HepG2 (cell line): ENCODE data around the gene C16orf95. TPM values are rescaled to one million over a fixed set of nuclear protein-coding genes. Genes with fewer than 3 reads are reported as not detected.
A peak's percentile ranks its signal among the peaks of the same experiment; 100 is the strongest.
"Not testable (repeated sequence)": the region's sequence is repeated elsewhere in the genome, so short reads cannot be mapped to it uniquely, and the experiment has no call there.

Source experiments
- ATAC-seq: fragments of 200-7000 bp; cut with Tn5 transposase; 3 replicates; pipeline ENCODE4 v1.9.1; 2020; ENCODE audit warnings: mild to moderate bottlenecking, moderate library complexity
- BruUV-seq: library from RNA; stranded (reverse); fragments of 400-500 nt; replicated peaks from 2 replicates; lab custom pipeline; 2021; lab: Mats Ljungman, UMichigan
- CTCF ChIA-PET: fragments of 300-600 bp; formaldehyde crosslinking; extraction: SDS; loops from one replicate; lab custom pipeline; 2021; ENCODE audit warnings: low total read pairs, inconsistent platforms, low intra/inter-chr PET ratio; lab: Yijun Ruan, JAX
- POLR2A ChIA-PET: fragments of 350-600 bp; sonication (Branson Sonifier 250); formaldehyde crosslinking; loops from one replicate; lab custom pipeline; 2020; ENCODE audit warnings: antibody characterized with exemption, inconsistent platforms; lab: Yijun Ruan, JAX
- DNase-seq: peaks from one replicate; pipeline ENCODE4 v3.0.0-alpha.2; 2015; ENCODE audit warnings: low spot score
- FAIRE-seq: peaks from 3 replicates; lab custom pipeline; 2011; peaks lifted over from hg19 to GRCh38; lab: Jason Lieb, UNC
- H2AFZ ChIP-seq: one replicate; pipeline ENCODE4 v1.6.1; 2011; ENCODE audit warnings: low read length, inconsistent platforms
- H3K27ac ChIP-seq: fragments of 300-600 bp; 3 replicates; pipeline ENCODE4 v1.8.0; 2011; ENCODE audit warnings: mixed run types, mild to moderate bottlenecking, mixed read lengths, low read length, inconsistent platforms; ENCODE audit not compliant: insufficient read depth; ENCODE audit errors: extremely low read length
- H3K27me3 ChIP-seq, 2 experiments: fragments of 200-600 bp in 1 of 2; 2 replicates in 1 of 2; 3 replicates in 1 of 2; pipeline versions ENCODE4 v1.6.0 to v1.8.0; 2011; ENCODE audit warnings: low read length in 2 of 2, mild to moderate bottlenecking in 2 of 2, moderate library complexity in 2 of 2, inconsistent platforms in 1 of 2; ENCODE audit not compliant: insufficient read depth in 2 of 2, control insufficient read depth in 1 of 2
- H3K36me3 ChIP-seq, 2 experiments: fragments of 200-600 bp in 1 of 2; replicated peaks in 1 of 2; 2 replicates in 1 of 2; 3 replicates in 1 of 2; pipeline versions ENCODE4 v1.5.1 to v1.8.0; 2011; ENCODE audit warnings: low read length in 2 of 2, inconsistent platforms in 1 of 2; ENCODE audit not compliant: insufficient read depth in 2 of 2, control insufficient read depth in 1 of 2
- H3K4me1 ChIP-seq: 2 replicates; pipeline ENCODE4 v1.5.1; 2012; ENCODE audit warnings: low read length, inconsistent platforms; ENCODE audit not compliant: insufficient read depth
- H3K4me2 ChIP-seq: 2 replicates; pipeline ENCODE4 v1.6.0; 2011; ENCODE audit warnings: low read depth, low read length, inconsistent platforms
- H3K4me3 ChIP-seq, 3 experiments: fragments of 200-600 bp in 1 of 3; sonication (generic), shearing (Covaris generic) in 1 of 3; replicated peaks in 1 of 3; 2 replicates each; pipeline ENCODE4 v1.5.1; 2011 to 2016; ENCODE audit warnings: low read length in 3 of 3, inconsistent platforms in 2 of 3, low read depth in 2 of 3, mild to moderate bottlenecking in 2 of 3, control low read depth in 1 of 3, mixed read lengths in 1 of 3; ENCODE audit not compliant: insufficient read depth in 1 of 3
- H3K79me2 ChIP-seq: one replicate; pipeline ENCODE4 v1.6.1; 2011; ENCODE audit warnings: low read length, inconsistent platforms; ENCODE audit not compliant: insufficient read depth
- H3K9ac ChIP-seq: 2 replicates; pipeline ENCODE4 v1.6.0; 2011; ENCODE audit warnings: mild to moderate bottlenecking, low read depth, low read length, inconsistent platforms; ENCODE audit not compliant: insufficient read depth
- H3K9me3 ChIP-seq: 2 replicates; pipeline ENCODE4 v1.5.1; 2012; ENCODE audit warnings: mild to moderate bottlenecking, low read length
- H4K20me1 ChIP-seq: 2 replicates; pipeline ENCODE4 v1.6.0; 2011; ENCODE audit warnings: inconsistent platforms, mild to moderate bottlenecking, low read length, moderate library complexity; ENCODE audit not compliant: insufficient read depth
- HNF4G ChIP-seq, 2 experiments: sonication (generic) in 1 of 2; formaldehyde crosslinking in 1 of 2; IDR thresholded peaks; 2 replicates each; pipeline versions ENCODE4 v1.4.0 to v1.6.1; 2011 to 2020; ENCODE audit warnings: borderline replicate concordance in 2 of 2, low read depth in 2 of 2, mild to moderate bottlenecking in 2 of 2, low read length in 1 of 2, missing genetic modification reagents in 1 of 2, moderate library complexity in 1 of 2
- ZMYM3 ChIP-seq: sonication (generic); formaldehyde crosslinking; IDR thresholded peaks from 2 replicates; pipeline ENCODE4 v1.5.1; 2020; ENCODE audit warnings: mild to moderate bottlenecking, missing genetic modification reagents
- ZNF232 ChIP-seq: sonication (generic); formaldehyde crosslinking; IDR thresholded peaks from 2 replicates; pipeline ENCODE4 v1.4.0; 2020; ENCODE audit warnings: missing genetic modification reagents, borderline replicate concordance
- ZNF768 ChIP-seq: sonication (generic); formaldehyde crosslinking; IDR thresholded peaks from 2 replicates; pipeline ENCODE4 v1.4.0; 2020; ENCODE audit warnings: missing genetic modification reagents
- WGBS: methylation state at CpG from one replicate; pipeline ENCODE4 v1.1.6; 2017; ENCODE audit warnings: low lambda C conversion rate; 5-methylcytosine and 5-hydroxymethylcytosine counted together
- in situ Hi-C: cut with HindIII; loops from 2 replicates; pipeline ENCODE4 v1.10.0; 2017; ENCODE audit warnings: low pct_unique_long_range_greater_than_20kb; ENCODE audit not compliant: extremely low pct_ligation_motif_present
- intact Hi-C: fragments of 100-400 bp; cut with micrococcal nuclease; formaldehyde crosslinking; loops from one replicate; pipeline ENCODE4 v1.10.0; 2022; ENCODE audit not compliant: unreplicated experiment
- polyA plus RNA-seq, 8 experiments: library from polyadenylated mRNA; depleted of rRNA in 3 of 8; stranded (reverse) in 7 of 8; unstranded in 1 of 8; fragments of >200 nt; fragmentation: Illumina TruSeq in 4 of 8; extraction: Trizol in 4 of 8; gene quantifications; 2 replicates each; pipeline versions ENCODE4 v1.2.1 to v1.2.3, GENCODE V29; 2011 to 2016; ENCODE audit warnings: low read depth in 4 of 8, missing spikeins in 1 of 8, mixed read lengths in 1 of 8; ENCODE audit not compliant: insufficient read depth in 1 of 8
- total RNA-seq, 5 experiments: library from RNA; depleted of rRNA; stranded (reverse); fragments of >200 nt; fragmentation: Illumina TruSeq; extraction: Trizol; gene quantifications; 2 replicates each; pipeline ENCODE4 v1.2.3, GENCODE V29; 2016; ENCODE audit warnings: low read depth in 1 of 5
- TF ChIP-seq, protein P1 (sequence below): sonication (generic); formaldehyde crosslinking; IDR thresholded peaks from 2 replicates; pipeline ENCODE4 v1.4.0; 2020; ENCODE audit warnings: missing genetic modification reagents
- TF ChIP-seq, protein P2 (sequence below): sonication (generic); formaldehyde crosslinking; IDR thresholded peaks from 2 replicates; pipeline ENCODE4 v1.5.1; 2020; ENCODE audit warnings: mild to moderate bottlenecking, missing genetic modification reagents, borderline replicate concordance

C16orf95 gene
- total and polyA plus RNA-seq, 2 of the 13 experiments (the other 11 are each of a cell fraction or from before 2014, with no cell fraction given) = 2.8 to 8.6 TPM

DNA sequence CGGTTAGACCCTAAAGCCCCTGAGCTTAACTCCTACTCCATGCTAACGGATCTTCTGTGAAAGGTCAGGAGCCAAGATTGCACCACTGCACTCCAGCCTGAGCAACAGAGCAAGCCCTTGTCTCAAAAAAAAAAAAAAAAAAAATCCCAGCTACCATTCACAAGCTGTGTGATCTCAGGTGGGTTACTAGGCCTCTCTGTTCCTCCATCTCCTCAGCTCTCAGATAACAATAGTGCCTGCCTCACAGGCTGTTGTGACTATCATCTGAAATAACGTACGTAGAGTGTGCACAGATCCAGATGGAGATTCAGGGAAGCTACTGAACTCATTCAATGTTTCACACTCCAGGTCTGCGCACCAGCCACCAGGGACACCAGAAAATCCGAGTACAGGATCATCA, 57.8 kb downstream of the C16orf95 start:
- no peak for ATAC-seq
- FAIRE-seq = no peak
- TF ChIP-seq ZMYM3 (CRISPR knock-in tag) (peak; percentile 78), ZNF768 (CRISPR knock-in tag) (peak; percentile 88; the same call in 1 of the 2 replicates)
- TF ChIP-seq, protein P1, sequence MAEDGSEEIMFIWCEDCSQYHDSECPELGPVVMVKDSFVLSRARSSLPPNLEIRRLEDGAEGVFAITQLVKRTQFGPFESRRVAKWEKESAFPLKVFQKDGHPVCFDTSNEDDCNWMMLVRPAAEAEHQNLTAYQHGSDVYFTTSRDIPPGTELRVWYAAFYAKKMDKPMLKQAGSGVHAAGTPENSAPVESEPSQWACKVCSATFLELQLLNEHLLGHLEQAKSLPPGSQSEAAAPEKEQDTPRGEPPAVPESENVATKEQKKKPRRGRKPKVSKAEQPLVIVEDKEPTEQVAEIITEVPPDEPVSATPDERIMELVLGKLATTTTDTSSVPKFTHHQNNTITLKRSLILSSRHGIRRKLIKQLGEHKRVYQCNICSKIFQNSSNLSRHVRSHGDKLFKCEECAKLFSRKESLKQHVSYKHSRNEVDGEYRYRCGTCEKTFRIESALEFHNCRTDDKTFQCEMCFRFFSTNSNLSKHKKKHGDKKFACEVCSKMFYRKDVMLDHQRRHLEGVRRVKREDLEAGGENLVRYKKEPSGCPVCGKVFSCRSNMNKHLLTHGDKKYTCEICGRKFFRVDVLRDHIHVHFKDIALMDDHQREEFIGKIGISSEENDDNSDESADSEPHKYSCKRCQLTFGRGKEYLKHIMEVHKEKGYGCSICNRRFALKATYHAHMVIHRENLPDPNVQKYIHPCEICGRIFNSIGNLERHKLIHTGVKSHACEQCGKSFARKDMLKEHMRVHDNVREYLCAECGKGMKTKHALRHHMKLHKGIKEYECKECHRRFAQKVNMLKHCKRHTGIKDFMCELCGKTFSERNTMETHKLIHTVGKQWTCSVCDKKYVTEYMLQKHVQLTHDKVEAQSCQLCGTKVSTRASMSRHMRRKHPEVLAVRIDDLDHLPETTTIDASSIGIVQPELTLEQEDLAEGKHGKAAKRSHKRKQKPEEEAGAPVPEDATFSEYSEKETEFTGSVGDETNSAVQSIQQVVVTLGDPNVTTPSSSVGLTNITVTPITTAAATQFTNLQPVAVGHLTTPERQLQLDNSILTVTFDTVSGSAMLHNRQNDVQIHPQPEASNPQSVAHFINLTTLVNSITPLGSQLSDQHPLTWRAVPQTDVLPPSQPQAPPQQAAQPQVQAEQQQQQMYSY (CRISPR knock-in tag) = no peak
- TF ChIP-seq, all 625 proteins: peak for 2
- WGBS = 67% methylated on average over 6 of the region's 6 CpGs
- Histone ChIP-seq H4K20me1 (no peaks in the 10 kb centered on the region), H3K9me3 (peaks cover 7% of the 10 kb centered on the region), H3K36me3 (no peaks in the 10 kb centered on the region), H3K79me2 (no peaks in the 10 kb centered on the region), H3K27ac (no peak overlapping the region), H3K9ac (no peak overlapping the region), H3K27me3 (no peaks in the 10 kb centered on the region), H3K4me2 (no peak overlapping the region), H2AFZ (no peak overlapping the region), H3K4me3 (no peak overlapping the region), H3K4me1 (peaks cover 17% of the 10 kb centered on the region)
- no peak for DNase-seq
- in situ Hi-C loops = no loop called here
- intact Hi-C loops = no loop called here
- POLR2A ChIA-PET = no interaction called here
- BruUV-seq = no TSS peak
- CTCF ChIA-PET = no interaction called here

DNA sequence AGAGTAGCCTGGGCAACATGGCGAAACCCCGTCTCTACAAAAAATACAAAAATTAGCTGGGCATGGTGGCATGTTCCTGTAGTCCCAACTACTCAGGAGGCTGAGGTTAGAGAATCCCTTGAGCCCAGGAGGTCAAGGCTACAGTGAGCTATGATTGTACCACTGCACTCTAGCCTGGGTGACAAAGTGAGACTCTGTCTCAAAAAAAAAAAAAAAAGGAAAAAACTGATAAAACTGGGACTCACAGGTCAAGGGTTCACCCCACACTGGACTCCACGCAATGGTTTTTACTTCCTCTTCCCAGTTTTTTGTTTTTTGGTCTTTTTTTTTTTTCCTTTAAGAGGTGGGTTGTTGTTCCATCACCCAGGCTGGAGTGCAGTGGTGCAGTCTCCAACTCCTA, 58.5 kb downstream of the C16orf95 start:
- H3K4me3 ChIP-seq; H3K9ac ChIP-seq; H3K36me3 ChIP-seq; DNase-seq; H3K27me3 ChIP-seq; H2AFZ ChIP-seq; H3K27ac ChIP-seq; in situ Hi-C loops; CTCF ChIA-PET; H3K79me2 ChIP-seq; H4K20me1 ChIP-seq; intact Hi-C loops; BruUV-seq; H3K4me2 ChIP-seq; H3K9me3 ChIP-seq; TF ChIP-seq HNF4G (CRISPR knock-in tag; IDR thresholded peaks at IDR 0.05; ENCODE audit: borderline replicate concordance, low read depth): not testable (repeated sequence)
- WGBS = 51% methylated on average over 3 of the region's 3 CpGs
- FAIRE-seq (peak; percentile 8), ATAC-seq (peak; percentile 63)
- peaks cover 19% of the 10 kb centered on the region for H3K4me1 ChIP-seq
- POLR2A ChIA-PET = interaction anchor here (0.7 kb wide), 1 partner anchor 17 kb away, joined by 3 read pairs; no protein-coding TSS in a partner anchor
- 0 out of 2 replicates have a peak, but pooled peaks have one; percentile 23 for TF ChIP-seq ZNF232 (CRISPR knock-in tag)
- TF ChIP-seq ZMYM3 (CRISPR knock-in tag) = peak; percentile 65; the same call in 1 of the 2 replicates
- TF ChIP-seq HNF4G (IDR thresholded peaks at IDR 0.05; ENCODE audit: borderline replicate concordance, low read depth, low read length) = peak; percentile 30; the same call in 1 of the 2 replicates
- TF ChIP-seq, protein P2, sequence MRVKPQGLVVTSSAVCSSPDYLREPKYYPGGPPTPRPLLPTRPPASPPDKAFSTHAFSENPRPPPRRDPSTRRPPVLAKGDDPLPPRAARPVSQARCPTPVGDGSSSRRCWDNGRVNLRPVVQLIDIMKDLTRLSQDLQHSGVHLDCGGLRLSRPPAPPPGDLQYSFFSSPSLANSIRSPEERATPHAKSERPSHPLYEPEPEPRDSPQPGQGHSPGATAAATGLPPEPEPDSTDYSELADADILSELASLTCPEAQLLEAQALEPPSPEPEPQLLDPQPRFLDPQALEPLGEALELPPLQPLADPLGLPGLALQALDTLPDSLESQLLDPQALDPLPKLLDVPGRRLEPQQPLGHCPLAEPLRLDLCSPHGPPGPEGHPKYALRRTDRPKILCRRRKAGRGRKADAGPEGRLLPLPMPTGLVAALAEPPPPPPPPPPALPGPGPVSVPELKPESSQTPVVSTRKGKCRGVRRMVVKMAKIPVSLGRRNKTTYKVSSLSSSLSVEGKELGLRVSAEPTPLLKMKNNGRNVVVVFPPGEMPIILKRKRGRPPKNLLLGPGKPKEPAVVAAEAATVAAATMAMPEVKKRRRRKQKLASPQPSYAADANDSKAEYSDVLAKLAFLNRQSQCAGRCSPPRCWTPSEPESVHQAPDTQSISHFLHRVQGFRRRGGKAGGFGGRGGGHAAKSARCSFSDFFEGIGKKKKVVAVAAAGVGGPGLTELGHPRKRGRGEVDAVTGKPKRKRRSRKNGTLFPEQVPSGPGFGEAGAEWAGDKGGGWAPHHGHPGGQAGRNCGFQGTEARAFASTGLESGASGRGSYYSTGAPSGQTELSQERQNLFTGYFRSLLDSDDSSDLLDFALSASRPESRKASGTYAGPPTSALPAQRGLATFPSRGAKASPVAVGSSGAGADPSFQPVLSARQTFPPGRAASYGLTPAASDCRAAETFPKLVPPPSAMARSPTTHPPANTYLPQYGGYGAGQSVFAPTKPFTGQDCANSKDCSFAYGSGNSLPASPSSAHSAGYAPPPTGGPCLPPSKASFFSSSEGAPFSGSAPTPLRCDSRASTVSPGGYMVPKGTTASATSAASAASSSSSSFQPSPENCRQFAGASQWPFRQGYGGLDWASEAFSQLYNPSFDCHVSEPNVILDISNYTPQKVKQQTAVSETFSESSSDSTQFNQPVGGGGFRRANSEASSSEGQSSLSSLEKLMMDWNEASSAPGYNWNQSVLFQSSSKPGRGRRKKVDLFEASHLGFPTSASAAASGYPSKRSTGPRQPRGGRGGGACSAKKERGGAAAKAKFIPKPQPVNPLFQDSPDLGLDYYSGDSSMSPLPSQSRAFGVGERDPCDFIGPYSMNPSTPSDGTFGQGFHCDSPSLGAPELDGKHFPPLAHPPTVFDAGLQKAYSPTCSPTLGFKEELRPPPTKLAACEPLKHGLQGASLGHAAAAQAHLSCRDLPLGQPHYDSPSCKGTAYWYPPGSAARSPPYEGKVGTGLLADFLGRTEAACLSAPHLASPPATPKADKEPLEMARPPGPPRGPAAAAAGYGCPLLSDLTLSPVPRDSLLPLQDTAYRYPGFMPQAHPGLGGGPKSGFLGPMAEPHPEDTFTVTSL = peak; percentile 46; the same call in 1 of the 2 replicates
